OCI-LY1 (cell line): ENCODE results near the gene PKD1L1.

Source experiments
- EZH2 ChIP-seq: fragments of 200-600 bp; sonication (generic), shearing (Covaris generic); IDR thresholded peaks from 2 replicates; pipeline ENCODE4 v1.8.0; 2017; ENCODE audit warnings: borderline replicate concordance, mixed run types, mild to moderate bottlenecking, antibody characterized with exemption, low read length, moderate library complexity, mixed read lengths
- TF ChIP-seq, protein P1 (sequence below): fragments of 200-600 bp; sonication (generic), shearing (Covaris generic); IDR thresholded peaks from 2 replicates; pipeline ENCODE4 v1.5.1; 2017; ENCODE audit warnings: mild to moderate bottlenecking, antibody characterized with exemption, low read length, moderate library complexity, mixed read lengths

GRCh38 chr7:47990592-47990991 lies 42.3 kb upstream of the PKD1L1 start:
- TF ChIP-seq EZH2, result no peak
- TF ChIP-seq, protein P1, sequence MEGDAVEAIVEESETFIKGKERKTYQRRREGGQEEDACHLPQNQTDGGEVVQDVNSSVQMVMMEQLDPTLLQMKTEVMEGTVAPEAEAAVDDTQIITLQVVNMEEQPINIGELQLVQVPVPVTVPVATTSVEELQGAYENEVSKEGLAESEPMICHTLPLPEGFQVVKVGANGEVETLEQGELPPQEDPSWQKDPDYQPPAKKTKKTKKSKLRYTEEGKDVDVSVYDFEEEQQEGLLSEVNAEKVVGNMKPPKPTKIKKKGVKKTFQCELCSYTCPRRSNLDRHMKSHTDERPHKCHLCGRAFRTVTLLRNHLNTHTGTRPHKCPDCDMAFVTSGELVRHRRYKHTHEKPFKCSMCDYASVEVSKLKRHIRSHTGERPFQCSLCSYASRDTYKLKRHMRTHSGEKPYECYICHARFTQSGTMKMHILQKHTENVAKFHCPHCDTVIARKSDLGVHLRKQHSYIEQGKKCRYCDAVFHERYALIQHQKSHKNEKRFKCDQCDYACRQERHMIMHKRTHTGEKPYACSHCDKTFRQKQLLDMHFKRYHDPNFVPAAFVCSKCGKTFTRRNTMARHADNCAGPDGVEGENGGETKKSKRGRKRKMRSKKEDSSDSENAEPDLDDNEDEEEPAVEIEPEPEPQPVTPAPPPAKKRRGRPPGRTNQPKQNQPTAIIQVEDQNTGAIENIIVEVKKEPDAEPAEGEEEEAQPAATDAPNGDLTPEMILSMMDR, result no peak
